CD4-positive, alpha-beta T cell (primary cell): Measurements from ENCODE around the gene GABRB1. TPM values are rescaled to one million over a fixed set of nuclear protein-coding genes. Genes with fewer than 3 reads are reported as not detected.

Experiments
- ATAC-seq: fragments of 200-7000 bp; cut with Tn5 transposase; one replicate; pipeline ENCODE4 v1.10.0; 2022; ENCODE audit warnings: mild to moderate bottlenecking; ENCODE audit not compliant: poor library complexity
- CTCF ChIA-PET: fragments of 350-600 bp; sonication (Branson Sonifier 250); formaldehyde crosslinking; loops from one replicate; lab custom pipeline; 2021; ENCODE audit warnings: antibody characterized with exemption, inconsistent platforms; lab: Charles Lee
- POLR2A ChIA-PET: fragments of 350-600 bp; sonication (Branson Sonifier 250); formaldehyde crosslinking; loops from one replicate; lab custom pipeline; 2021; ENCODE audit warnings: antibody characterized with exemption, inconsistent platforms; lab: Charles Lee
- DNase-seq, 14 experiments: peaks; one replicate each; pipeline ENCODE4 v3.0.0-alpha.2; 2013 to 2020; ENCODE audit warnings: mixed read lengths in 2 of 14
- H3K27ac ChIP-seq, 2 donors: one replicate each; pipeline versions ENCODE4 v1.5.1 to v1.7.0; 2013; ENCODE audit warnings: low read length in 2 of 2, low read depth in 1 of 2, mild to moderate bottlenecking in 1 of 2
- H3K27me3 ChIP-seq, 2 experiments: 1 replicate in 1 of 2; 2 replicates in 1 of 2; pipeline versions ENCODE4 v1.6.1 to v1.7.0; 2013; ENCODE audit warnings: low read length in 2 of 2, control low read depth in 1 of 2, mild to moderate bottlenecking in 1 of 2, moderate library complexity in 1 of 2; ENCODE audit not compliant: insufficient read depth in 2 of 2, control insufficient read depth in 1 of 2
- H3K36me3 ChIP-seq: one replicate; pipeline ENCODE4 v1.6.1; 2013; ENCODE audit warnings: low read length, control low read depth; ENCODE audit not compliant: insufficient read depth
- H3K4me1 ChIP-seq: one replicate; pipeline ENCODE4 v1.6.1; 2013; ENCODE audit warnings: low read length, control low read depth; ENCODE audit not compliant: insufficient read depth
- H3K4me3 ChIP-seq: one replicate; pipeline ENCODE4 v1.5.1; 2013; ENCODE audit warnings: mild to moderate bottlenecking, low read length, moderate library complexity
- H3K9me3 ChIP-seq, 2 experiments: 1 replicate in 1 of 2; 2 replicates in 1 of 2; pipeline versions ENCODE4 v1.6.1 to v1.7.0; 2013; ENCODE audit warnings: low read length in 2 of 2, mild to moderate bottlenecking in 2 of 2, control low read depth in 1 of 2, moderate library complexity in 1 of 2; ENCODE audit not compliant: control insufficient read depth in 1 of 2, insufficient read depth in 1 of 2
- H3K27ac Mint-ChIP-seq: one replicate; pipeline ENCODE4 v1.8.0; 2020; ENCODE audit warnings: mixed read lengths
- H3K27me3 Mint-ChIP-seq: one replicate; pipeline ENCODE4 v1.8.0; 2021; ENCODE audit warnings: mixed read lengths
- H3K36me3 Mint-ChIP-seq: one replicate; pipeline ENCODE4 v1.8.0; 2021; ENCODE audit warnings: low read depth, mixed read lengths
- H3K4me1 Mint-ChIP-seq: one replicate; pipeline ENCODE4 v1.8.0; 2021; ENCODE audit warnings: low read depth, mixed read lengths
- H3K4me3 Mint-ChIP-seq: one replicate; pipeline ENCODE4 v1.8.0; 2020; ENCODE audit warnings: mild to moderate bottlenecking, mixed read lengths
- H3K9me3 Mint-ChIP-seq: one replicate; pipeline ENCODE4 v1.8.0; 2020; ENCODE audit warnings: mixed read lengths
- CTCF ChIP-seq: fragments of 200-600 bp; IDR thresholded peaks from one replicate; pipeline ENCODE4 v1.8.0; 2022; ENCODE audit warnings: antibody characterized with exemption, mild to moderate bottlenecking
- intact Hi-C, 2 experiments: fragments of 100-400 bp; cut with DNase I in 1 of 2; cut with micrococcal nuclease in 1 of 2; formaldehyde crosslinking; loops; one replicate each; pipeline versions ENCODE4 v1.15.1 to v1.9.0; 2023 to 2025; cut with DNase I, micrococcal nuclease
- total RNA-seq, 174 experiments: library from RNA in 2 of 174; stranded (reverse) in 2 of 174; gene quantifications; one replicate each; pipeline ENCODE4 v1.2.3 and lab custom pipeline; 2021 to 2026

The GABRB1 gene
- total RNA-seq, 2 experiments from 2014 or later: not detected

GRCh38 chr4:47349326-47349725 is 318.0 kb downstream of the GABRB1 start:
- Histone ChIP-seq H3K27me3 (no peaks in the 10 kb centered on the region), H3K27ac (no peak overlapping the region), H3K9me3 (no peaks in the 10 kb centered on the region), H3K4me1 (no peaks in the 10 kb centered on the region), H3K36me3 (no peaks in the 10 kb centered on the region), H3K4me3 (no peak overlapping the region)
- no peaks in the 10 kb centered on the region for H3K4me1 Mint-ChIP-seq
- H3K4me3 Mint-ChIP-seq: no peak overlapping the region
- POLR2A ChIA-PET: no interaction called here
- CTCF ChIA-PET: interaction anchor here (0.8 kb wide), 1 partner anchor 28 kb away, joined by 3 read pairs; no protein-coding TSS in a partner anchor
- no peaks in the 10 kb centered on the region for H3K9me3 Mint-ChIP-seq
- DNase-seq: no peak
- peaks cover 18% of the 10 kb centered on the region for H3K27me3 Mint-ChIP-seq
- no peak for TF ChIP-seq CTCF
- intact Hi-C loops: no loop called here
- ATAC-seq: no peak
- H3K36me3 Mint-ChIP-seq: no peaks in the 10 kb centered on the region
- no peak overlapping the region for H3K27ac Mint-ChIP-seq

GRCh38 chr4:47355568-47355967 is 324.2 kb downstream of the GABRB1 start:
- intact Hi-C loops: no loop called here
- ATAC-seq (no peak), DNase-seq (no peak)
- Histone ChIP-seq H3K9me3 (no peaks in the 10 kb centered on the region), H3K27me3 (peaks cover 0 to 3% of the 10 kb centered on the region in 2 experiments), H3K4me3 (no peak overlapping the region), H3K36me3 (no peaks in the 10 kb centered on the region), H3K4me1 (no peaks in the 10 kb centered on the region), H3K27ac (no peak overlapping the region)
- POLR2A ChIA-PET: no interaction called here
- no peak for TF ChIP-seq CTCF
- Mint-ChIP-seq H3K27me3 (peaks cover 15% of the 10 kb centered on the region), H3K9me3 (no peaks in the 10 kb centered on the region), H3K27ac (no peak overlapping the region), H3K4me1 (no peaks in the 10 kb centered on the region), H3K4me3 (no peak overlapping the region), H3K36me3 (no peaks in the 10 kb centered on the region)
- CTCF ChIA-PET: no interaction called here

DNA sequence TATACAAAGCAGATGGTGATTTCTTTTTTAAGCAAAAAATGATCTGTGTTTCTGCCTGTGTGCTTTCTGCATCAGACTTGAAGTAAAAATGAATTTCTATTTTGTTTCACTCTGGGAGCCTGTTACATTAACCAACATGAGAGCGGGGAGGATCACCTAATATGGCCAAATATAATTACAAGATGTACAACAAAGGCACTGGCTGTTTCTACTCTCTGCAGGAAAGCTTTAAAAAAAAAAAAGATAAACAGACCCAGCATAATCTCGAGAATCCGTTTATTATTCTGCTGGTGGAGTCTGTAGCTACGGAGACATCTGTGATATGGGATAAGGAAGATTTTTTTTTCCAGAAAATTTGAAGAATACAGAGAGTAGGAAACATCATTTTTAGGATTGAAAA is 328.5 kb downstream of the GABRB1 start:
- H3K27ac ChIP-seq: no peak overlapping the region
- no peak for DNase-seq
- no peak overlapping the region for H3K4me3 ChIP-seq
- ChIA-PET POLR2A (no interaction called here), CTCF (no interaction called here)
- no peaks in the 10 kb centered on the region for H3K9me3 ChIP-seq
- Mint-ChIP-seq H3K9me3 (no peaks in the 10 kb centered on the region), H3K36me3 (no peaks in the 10 kb centered on the region), H3K27me3 (peaks cover 25% of the 10 kb centered on the region), H3K4me3 (no peak overlapping the region), H3K27ac (no peak overlapping the region), H3K4me1 (no peaks in the 10 kb centered on the region)
- no peaks in the 10 kb centered on the region for H3K4me1 ChIP-seq
- no peaks in the 10 kb centered on the region for H3K36me3 ChIP-seq
- H3K27me3 ChIP-seq: peaks cover 0 to 3% of the 10 kb centered on the region in 2 experiments
- intact Hi-C loops: no loop called here
- no peak for TF ChIP-seq CTCF
- no peak for ATAC-seq
